ENCODE results near the gene AMACR.
"Not testable (repeated sequence)": the region's sequence is repeated elsewhere in the genome, so short reads cannot be mapped to it uniquely, and the experiment has no call there.

The AMACR gene

DNA sequence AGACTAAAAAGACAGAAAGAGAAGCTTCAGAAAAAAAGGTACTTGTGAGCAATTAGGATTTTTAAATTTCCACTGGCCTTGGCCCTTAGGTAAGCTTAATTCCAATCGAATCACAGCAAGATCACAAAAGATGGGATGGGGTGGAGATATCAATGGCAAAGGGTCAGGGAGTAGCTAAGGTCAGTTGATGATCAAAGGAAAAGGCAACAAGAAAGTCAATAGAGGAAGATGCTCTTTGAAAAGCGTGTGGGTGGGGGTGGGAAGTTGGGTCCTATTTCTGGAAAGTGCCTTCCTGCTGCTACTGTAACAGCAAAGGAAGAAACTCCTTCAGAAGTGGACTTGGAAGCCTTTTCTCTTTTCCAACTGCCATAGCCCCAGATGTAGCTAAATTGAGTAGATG lies 27.9 kb upstream of the AMACR start:
- no peak for FAIRE-seq

DNA sequence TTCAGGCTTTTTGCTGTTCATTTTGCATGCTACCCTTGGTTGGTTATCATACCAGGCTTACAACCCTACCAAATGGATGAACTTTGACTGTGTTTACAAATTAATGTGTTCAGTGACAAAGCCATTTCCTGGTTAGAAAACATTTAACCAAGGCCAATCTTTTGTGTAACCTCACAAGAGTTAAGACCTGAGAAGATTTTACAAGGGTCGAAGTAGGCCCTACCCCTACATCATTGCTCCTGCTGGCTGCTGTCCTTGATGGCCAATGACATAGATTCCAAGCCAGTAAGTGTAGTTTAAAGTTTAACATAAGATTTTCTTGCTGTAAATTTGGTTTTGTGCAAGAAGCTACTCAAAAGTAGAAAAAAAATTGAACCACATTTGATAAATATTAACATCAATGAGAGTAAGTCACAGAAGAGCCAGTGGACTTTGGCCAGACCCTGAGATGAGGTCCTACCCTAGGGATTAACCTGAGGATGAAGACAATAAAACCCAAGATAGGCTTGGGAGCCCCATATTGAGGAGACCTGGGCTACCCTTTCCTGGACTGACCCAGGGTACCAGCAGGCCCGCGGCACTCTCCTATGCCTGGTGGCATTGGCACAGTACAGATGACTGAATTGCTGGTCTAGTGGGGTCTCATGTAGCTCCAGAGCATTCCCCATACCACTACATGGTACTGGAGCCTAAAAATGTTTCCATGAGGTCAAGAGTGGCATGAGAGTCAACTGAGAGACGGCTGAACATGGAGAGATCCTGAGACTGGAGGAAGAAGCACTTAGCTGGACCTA lies 26.9 kb upstream of the AMACR start:
- FAIRE-seq = no peak

DNA sequence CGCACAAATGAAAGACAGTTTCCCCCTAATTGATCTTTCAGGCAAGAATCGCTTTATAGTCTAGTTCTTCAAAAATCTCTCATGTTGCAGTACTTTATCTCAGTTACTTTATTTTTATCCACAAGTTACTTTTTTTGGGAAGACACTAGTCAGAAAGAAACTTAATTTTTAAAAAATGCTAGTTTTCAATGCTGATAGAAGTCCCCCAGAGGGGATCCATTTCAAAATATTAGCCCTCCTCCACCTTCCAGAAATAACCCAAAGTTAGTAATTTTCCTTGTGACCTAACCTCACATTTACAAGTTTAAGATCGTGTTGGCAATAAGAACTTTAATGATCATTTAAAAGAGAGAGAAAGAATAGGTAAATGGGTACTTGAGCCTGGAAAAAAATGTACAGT lies 24.1 kb upstream of the AMACR start:
- no peak for FAIRE-seq

DNA sequence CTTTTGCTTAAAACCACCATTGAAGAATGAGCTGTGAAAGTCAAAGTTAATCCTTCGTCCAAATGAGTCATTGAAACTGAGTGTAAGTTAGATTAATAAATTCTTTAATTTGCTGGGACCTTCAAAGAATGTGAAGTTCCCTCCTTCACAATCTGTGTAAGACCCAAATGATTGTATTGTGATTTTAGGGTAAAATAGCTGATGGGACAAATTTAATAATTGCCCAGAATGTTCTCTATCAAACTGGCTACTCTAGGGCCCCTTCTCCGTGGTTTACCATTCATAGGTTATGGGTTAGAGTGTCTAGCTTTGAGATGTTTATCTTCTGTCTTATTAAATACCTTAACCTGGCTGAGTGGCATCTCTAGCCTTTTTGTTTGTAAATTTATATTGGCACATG lies 23.3 kb upstream of the AMACR start:
- no peak for FAIRE-seq

DNA sequence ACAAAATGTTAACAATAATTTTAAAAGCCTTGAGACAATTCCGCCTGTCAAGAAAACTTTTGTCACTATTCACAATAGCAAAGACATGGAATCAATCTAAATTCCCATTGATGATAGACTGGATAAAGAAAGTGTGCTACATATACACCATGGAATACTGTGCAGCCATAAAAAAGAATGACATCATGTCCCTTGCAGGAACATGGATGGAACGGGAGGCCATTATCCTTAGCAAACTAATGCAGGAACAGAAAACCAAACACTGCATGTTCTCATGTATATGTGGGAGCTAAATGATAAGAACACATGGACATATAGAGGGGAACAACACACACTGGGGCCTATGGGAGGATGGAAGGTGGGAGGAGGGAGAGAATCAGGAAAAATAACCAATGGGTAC lies 22.7 kb upstream of the AMACR start:
- FAIRE-seq = not testable (repeated sequence)

DNA sequence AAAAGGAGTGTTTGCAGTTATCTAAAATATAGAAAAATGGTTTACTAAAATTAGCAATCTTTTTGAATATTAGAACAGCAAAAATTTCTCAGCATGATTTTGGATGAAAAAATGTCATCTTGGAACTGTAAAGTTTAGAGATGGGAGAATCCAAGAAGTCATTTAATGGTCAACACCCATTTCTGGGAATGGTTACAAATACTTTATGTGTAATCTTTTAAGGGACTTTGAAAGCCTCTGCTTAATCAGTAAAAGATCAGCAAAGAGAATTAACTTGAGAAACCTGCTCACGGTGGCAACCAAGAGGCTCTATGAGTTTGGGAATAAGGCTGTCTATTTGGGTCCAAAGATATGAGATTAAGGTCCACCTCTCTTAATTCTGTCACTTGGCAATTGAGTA lies 22.2 kb upstream of the AMACR start:
- no peak for FAIRE-seq

DNA sequence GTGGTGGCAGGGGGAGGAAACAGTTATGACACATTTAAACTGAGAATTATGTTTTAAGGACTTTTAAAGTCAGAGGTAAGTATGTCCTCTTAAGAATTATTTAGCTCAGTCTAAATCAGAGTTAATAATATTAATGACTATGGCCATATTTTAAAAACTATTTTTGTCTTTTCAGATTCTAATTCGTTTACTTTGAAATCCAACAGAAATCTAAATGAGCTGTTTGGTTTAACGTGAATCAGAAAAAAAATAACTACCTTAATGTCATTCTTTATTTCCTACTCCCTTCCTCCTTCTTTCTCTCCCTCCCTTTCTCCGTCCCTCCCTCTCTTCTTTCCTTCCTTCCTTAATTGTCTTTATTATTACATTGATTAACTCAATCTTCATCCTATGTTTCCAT lies 20.5 kb upstream of the AMACR start:
- no peak for FAIRE-seq

DNA sequence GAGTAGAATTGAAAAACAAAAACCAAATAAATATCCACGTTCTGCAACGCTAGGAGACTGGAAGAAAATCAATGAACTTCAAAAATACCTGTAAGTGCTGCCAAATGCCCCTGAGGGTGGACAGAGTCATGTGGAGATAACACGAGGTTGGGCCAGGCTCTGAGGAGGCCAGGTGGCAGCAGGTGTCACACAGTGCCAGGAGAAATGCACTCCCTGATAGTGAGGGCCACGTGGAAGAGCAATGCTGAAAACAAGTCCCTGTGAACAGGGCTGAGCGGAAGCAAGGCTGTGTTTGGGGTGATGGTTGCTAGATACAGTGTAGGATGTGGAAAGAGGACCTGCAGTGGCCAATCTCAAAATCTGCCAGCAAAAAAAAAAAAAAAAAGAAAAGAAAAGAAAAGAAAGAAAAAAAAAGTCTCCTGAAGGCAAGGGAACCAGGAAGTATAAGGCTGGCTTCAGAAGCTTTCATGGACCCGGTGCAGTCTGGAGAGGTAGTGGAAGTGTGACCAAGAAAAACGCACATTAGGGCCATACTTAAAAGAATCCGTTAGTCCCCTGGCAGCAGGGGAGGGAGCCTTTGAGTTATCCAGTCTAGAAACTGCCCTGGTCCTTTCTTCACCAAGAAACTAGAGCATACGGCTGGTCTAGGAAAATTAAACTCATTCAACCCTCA lies 18.4 kb upstream of the AMACR start:
- no peak for FAIRE-seq

DNA sequence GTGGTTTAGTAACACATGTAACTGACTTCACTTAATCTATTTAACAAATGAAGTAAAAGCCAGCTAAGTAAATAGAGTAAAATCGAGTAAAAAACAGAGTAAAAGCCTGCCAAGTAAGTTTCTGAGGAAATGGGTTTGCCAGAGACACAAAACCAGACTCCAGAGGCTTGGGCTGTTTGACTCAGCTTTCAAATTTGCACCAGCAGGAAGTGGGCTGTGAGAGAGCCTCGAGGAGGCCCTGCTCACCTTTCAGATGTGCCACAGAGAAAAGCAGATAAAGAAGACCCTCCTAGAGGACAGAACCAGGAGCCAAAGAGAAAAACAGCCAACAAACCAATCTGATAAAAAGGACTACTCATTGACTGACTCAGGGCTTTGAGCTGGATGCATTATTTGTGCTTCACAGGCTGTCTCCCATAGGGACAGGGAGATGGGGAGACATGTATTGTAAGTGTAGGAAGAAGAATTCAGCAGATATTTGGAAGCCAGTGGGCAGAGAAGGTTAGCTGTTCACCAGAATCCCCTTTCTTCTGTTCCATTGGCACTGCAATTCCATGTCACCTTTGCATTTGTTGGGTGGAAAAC lies 14.4 kb upstream of the AMACR start:
- FAIRE-seq = no peak

DNA sequence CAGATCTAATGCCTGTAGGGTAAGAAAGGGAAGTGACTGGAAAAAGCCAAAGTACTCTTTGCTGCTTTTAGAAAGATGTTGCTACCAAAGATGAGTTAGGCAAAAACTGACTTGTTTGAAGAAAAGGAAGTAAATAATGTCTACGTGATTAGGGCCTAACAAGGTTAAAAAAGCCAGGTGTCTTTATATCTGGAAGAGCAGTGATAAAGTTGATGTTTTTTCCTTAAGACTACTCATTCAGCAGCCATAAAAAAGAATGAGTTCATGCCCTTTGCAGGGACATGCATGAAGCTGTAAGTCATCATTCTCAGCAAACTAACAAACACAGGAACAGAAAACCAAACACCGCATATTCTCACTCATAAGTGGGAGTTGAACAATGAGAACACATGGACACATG lies 13.5 kb upstream of the AMACR start:
- no peak for FAIRE-seq

DNA sequence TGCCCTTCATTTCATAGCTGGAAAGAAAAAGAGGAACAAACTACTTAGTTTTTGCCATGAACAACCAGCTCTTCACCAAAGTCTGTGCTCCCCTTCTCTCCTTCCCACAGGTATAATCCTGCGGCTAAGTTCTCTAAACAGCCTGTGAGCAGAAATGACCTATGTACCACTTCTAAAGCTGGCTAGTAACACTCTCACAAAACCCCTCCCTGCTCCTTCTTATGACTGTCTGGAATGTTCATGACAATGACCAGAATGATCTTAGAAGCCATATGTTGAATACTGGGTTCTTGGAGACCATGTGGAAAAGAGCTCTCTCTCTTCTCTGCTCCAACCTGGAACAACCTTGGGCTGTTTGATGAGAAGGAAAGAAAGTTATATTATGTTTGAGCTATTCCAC lies 12.9 kb upstream of the AMACR start:
- FAIRE-seq = no peak

DNA sequence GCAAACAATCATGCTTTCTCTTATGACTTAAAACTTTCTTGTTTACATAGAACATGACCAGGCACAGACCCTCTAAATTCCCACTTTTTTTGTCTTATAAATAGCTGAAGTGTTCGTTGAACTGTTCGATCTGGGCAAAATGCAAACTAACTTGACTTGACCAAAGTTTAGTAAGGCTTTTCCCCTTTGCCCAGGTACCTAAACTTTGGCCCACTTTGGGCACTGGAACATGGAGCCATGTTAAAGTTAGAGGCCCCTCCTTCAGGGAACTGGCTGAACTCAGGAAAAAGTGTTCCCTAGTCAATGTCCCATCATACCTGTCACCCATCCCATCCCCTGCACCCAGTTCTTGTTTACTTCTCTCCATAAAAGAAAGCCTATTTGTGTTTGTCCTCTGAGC lies 9.4 kb upstream of the AMACR start:
- FAIRE-seq = no peak

DNA sequence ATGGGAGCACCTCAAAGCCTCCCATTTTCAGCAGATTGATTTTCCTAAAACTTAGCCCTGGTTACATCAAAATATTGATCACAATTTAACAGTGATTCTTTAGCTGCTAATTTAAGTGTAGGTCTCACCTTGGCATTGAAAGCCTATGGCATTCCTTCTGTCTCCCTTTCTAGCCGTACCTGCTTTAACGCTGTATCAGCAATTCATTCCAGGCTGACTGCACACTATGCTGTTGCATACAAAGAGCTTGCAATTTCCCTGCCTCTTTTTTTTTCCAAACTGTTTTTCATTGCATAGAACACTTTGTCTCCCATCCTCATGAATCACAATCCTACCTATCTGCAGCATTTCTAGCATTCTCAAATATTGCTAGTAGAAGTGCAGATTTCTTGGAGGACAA lies 8.9 kb upstream of the AMACR start:
- no peak for FAIRE-seq

DNA sequence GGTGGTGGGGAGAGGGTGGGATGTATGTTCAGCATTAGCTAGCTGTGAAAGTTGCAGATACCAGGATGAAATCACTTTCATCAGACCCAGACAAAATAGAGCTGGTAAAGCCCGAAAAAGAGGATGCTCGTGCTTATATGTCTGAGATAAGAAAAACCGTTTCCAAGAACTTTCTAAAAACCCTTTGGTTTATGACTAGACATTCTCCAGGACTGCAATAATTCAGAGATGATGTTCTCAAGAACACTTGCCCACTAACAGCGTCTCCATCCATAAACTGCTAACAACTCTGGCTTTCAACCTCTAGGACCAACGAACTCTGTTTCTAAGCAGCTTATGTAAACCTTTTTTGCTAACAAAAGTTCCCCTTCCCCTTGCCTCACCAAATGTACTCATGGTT lies 8.4 kb upstream of the AMACR start:
- no peak for FAIRE-seq

DNA sequence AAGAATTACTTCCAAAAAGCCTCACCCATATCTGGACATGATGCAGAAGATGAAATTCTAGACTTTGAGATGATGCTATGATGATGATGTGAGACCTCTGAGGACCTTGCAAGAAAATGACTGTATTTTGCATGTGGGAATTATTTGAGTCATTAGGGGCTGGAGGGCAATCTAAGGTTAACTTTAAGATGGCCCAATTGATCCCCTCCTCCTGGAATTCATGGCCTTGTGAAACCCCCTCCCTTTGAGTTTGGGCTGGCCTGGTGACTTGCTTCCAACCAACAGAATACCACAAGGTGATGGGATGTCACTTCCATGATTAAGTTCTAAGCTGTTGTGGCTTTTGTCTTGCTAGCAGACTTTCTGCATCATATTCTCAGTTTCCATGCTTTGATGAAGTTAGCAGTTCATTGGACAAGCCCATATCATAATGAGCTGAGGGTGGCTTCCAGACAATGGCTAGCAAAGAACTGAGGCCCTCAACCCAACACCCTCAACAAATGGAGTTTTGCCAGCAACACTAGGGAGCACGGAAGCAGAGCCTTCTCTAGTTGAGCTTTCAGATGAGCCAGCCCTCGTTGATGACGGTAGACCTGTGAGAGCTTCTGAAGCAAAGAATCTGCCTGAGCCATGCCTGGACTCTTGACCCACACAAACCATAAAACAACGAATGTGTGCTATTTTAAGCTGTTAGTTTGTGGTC lies 7.4 kb upstream of the AMACR start:
- no peak for FAIRE-seq

DNA sequence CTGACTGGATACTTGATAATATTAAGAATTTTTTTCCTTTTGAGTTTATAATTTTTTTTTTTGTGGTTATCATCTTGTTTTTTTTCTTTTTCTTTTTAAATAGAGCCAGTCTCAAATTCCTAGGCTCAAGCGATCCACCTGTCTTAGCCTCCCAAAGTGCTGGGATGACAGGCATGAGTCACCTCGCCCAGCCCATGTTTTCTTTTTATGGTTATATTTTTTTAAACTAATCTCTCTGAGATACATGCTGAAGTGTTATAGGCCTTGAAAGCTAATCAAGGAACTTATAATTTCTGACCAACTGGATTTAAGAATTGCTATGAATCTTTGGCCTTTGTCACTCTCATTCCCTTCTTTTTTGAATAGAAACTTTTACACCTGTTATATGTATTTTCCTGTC lies 6.8 kb upstream of the AMACR start:
- FAIRE-seq = no peak

DNA sequence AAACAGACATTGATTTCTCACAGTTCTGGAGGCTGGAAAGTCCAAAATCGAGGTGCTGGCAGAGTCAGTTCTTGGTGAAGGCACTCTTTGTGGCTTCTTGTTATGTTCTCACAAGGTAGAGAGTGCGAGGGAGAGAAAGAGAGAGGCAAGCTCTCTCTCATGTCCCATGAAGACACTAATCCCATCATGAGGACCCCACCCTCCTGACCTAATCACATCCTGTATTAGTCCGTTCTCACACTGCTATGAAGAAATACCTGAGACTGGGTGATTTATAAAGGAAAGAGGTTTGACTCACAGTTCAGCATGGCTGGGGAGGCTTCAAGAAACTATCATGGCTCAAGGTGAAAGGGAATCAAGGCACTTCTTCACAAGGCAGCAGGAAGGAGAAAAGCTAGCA lies 5.7 kb upstream of the AMACR start:
- no peak for FAIRE-seq

DNA sequence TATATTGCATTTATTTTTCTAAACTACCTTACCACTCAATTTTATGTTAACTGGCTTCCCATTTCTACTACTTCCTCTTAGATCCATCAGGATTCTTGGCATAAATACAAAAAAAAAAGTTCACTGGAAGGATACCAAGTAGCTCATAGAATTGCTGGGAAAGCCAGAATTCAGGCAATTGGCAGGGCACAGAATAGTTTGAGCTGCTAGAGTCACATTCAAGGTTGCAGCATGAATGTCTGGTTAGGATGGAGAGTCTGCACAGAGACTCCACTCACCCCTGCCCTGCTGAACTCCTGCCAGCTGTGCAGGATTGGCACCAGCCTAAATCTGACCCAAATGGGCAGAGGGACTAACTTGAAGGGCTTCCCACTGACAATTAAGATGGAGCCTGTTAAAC lies 4.9 kb upstream of the AMACR start:
- no peak for FAIRE-seq

DNA sequence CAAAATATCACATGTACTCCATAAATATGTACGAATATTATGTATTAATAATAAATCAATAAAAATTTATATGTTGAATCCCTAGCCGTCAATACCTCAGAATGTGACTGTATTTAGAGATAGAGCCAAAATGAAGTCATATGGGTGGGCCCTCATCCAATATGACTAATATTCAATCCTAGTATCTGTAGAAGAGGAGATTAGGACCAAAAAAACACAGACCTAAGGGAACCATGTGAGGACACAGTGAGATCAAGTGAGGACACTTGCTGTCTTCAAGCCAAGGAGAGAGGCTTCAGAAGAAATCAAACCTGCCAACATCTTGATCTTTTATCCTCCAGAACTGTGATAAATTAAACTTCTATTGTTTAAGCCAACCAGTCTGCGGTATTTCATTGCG lies 3.7 kb upstream of the AMACR start:
- FAIRE-seq = no peak

DNA sequence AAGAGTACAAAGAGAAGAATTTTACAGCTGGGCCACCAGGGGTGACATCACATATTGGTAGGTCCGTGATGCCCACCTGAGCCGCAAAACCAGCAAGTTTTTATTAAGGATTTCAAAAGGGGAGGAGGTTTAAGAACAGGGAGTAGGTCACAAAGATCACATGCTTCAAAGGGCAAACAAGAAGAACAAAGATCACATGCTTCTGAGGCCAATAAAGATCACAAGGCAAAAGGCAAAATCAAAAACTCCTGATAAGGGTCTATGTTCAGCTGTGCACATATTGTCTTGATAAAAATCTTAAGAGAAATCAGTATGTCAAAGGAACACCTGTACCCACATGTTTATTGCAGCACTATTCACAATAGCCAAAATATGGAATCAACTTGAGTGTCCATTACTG lies 2.3 kb upstream of the AMACR start:
- FAIRE-seq = not testable (repeated sequence)

DNA sequence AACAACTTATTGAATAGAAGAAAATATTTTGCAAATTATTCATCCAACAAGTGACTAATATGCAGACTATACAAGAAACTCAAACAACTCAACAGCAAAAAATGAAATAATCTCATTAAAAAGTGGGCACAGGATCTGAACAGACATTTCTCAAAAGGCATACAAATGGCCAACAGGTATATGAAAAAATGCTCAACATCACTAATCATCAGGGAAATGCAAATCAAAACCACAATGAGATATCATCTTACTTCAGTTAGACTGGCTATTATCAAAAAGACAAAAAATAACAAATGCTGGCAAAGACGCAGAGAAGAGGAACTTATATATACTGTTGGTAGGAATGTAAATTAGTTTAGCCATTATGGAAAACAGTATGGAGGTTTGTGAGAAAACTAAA lies 1.8 kb upstream of the AMACR start:
- no peak for FAIRE-seq

DNA sequence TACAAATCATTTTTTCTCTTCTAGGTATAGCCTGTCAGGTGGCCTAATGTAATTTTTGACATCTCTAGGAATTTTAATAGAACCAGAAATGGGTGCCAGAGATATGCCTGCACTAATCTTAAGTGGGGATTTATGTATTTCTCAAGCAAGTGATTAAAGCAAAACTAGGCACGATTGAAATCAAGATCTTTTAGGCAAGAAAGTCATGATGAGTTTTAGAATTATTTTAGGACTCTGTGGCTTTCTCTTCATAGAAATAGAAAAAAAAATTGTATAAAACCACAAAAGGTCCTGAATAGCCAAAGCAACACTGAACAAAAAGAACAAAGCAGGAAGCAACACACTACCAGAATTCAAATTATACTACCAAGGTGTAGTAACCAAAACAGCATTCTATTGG lies 952 bp upstream of the AMACR start:
- no peak for FAIRE-seq

DNA sequence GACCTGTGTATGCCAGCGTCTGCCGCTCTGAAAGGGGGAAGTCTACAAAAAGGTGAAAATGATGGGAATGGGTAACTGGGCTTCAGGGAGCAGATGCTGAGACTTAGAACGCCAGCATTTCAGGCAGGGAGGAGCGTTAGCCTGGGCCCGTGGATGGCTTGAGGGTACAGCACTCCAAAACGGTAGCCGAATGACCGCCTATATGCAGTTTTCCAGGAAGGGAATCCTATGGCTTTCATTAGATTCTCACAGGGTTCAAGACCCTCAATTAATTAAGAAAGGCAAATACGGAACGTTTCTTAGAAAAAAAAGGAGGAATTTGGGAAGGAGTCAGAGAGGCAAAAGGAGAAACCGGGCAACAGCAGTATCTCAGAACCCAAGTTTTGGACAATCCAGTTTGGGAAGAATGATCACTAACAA lies 639 bp downstream of the AMACR start:
- FAIRE-seq = no peak

DNA sequence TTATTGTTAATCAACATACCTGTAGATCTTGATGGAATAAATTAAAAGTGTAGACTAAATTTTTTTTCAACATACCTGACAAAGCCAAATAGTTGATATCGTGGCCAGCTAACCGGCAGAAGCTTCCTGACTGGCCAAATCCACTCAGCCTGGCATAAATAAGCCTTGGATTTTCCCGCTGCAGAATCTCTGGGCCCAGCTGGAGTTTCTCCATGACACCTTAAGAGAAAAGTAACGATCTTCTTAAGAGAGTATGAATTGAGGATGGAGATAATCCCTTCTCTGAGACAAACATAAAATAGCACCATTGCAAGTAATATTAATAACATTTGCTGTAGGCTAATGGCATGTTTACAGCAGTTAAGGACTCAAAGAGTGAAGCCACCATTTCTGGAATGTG lies 2.2 kb downstream of the AMACR start:
- FAIRE-seq = no peak
